Right renal pelvis (tissue), 4 donors: ENCODE measurements around the gene KIF5B. TPM values are rescaled to one million over a fixed set of nuclear protein-coding genes. Genes with fewer than 3 reads are reported as not detected.
"Not testable (repeated sequence)": the region's sequence is repeated elsewhere in the genome, so short reads cannot be mapped to it uniquely, and the experiment has no call there.

Source experiments
- DNase-seq, 4 donors: peaks; one replicate each; pipeline ENCODE4 v3.0.0-alpha.2; 2013; ENCODE audit warnings: low read depth in 4 of 4, low spot score in 3 of 4, missing footprints in 1 of 4
- polyA plus RNA-seq, 4 donors: library from polyadenylated mRNA; unstranded; fragments of 120-200 nt; gene quantifications; one replicate each; pipeline ENCODE4 v1.2.1, GENCODE V29; 2013; ENCODE audit not compliant: insufficient read length in 4 of 4

KIF5B gene
- polyA plus RNA-seq, 4 donors: 129 to 159 (median 148) TPM

- no peak for DNase-seq
Observed at GRCh38 chr10:31972519-31973041, 83.6 kb downstream of the KIF5B start.

GRCh38 chr10:31969847-31970246 is 86.4 kb downstream of the KIF5B start:
- not testable (repeated sequence) for DNase-seq

GRCh38 chr10:31963589-31963980 is 92.6 kb downstream of the KIF5B start:
- no peak for DNase-seq

GRCh38 chr10:31962826-31963588 is 93.2 kb downstream of the KIF5B start:
- no peak for DNase-seq

GRCh38 chr10:31961277-31962074 is 94.7 kb downstream of the KIF5B start:
- no peak for DNase-seq

GRCh38 chr10:31959461-31960173 is 96.6 kb downstream of the KIF5B start:
- no peak for DNase-seq

Other genes starting within 250 kb of the KIF5B start
- gene ARHGAP12, start 127.6 kb downstream of the KIF5B start, polyA plus RNA-seq: 10 to 100 TPM; 28.4 to 41.6 (median 37.4) TPM